Activated CD8-positive, alpha-beta memory T cell treated with anti-CD3 and anti-CD28 coated beads for 36 hours (primary cell): Measurements from ENCODE around the gene TMCO1. TPM values are rescaled to one million over a fixed set of nuclear protein-coding genes. Genes with fewer than 3 reads are reported as not detected.
"Not testable (repeated sequence)": the region's sequence is repeated elsewhere in the genome, so short reads cannot be mapped to it uniquely, and the experiment has no call there.

Source experiments
- CTCF ChIA-PET: fragments of 350-600 bp; sonication (Branson Sonifier 250); formaldehyde crosslinking; loops from one replicate; lab custom pipeline; 2021; ENCODE audit warnings: antibody characterized with exemption; lab: Charles Lee
- POLR2A ChIA-PET: fragments of 350-600 bp; sonication (Branson Sonifier 250); formaldehyde crosslinking; loops from one replicate; lab custom pipeline; 2021; ENCODE audit warnings: antibody characterized with exemption; lab: Charles Lee
- total RNA-seq, 2 experiments: library from RNA; stranded (reverse); gene quantifications; one replicate each; pipeline ENCODE4 v1.2.3, GENCODE V29; 2021

Gene TMCO1
- total RNA-seq, 2 experiments from 2014 or later = 93.7 to 102 TPM

DNA sequence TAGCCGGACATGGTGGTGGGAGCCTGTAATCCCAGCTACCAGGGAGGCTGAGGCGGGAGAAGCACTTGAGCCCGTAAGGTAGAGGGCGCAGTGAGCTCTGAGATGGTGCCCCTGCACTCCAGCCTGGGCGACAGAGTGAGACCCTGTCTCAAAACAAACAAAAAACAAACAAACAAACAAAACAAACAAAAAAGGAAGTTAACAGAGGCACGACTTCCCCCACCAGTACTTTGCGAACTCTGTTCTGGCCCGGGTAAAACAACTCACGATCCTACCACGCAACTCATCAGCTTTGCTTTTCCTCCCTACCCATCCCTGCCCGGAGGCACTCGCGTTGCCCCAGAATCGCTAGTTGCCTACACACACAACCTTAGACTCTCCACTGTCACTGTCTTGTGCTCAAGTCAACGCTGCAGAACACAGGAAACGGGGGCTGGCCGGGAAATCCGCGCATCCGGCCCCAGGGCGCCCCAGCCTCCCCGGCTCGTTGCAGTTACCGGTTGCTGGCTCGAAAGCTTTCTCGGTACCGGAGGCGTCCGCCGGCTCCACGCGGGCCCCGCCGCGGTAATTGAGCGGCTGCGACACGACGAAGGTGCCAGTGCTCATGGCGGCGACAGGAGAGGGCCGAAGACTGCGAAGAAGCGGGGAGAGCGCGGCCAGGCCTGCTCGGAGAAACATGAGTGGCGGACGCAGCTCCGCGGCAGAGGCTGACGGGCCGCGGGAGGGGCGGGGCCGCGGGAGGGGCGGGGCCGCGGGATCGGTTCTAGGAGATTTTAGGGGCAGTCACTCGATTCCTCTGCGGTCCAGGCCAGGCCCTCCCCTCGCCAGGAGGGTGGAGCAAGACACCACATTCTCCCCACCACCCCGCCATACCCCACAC is 70.5 kb downstream of the TMCO1 start, which contains the start of gene ALDH9A1:
ALDH9A1 (minus strand) TSS at position 682 of the 880 bp plus-strand sequence; CDS start at position 678, 4 bp downstream.
- ChIA-PET POLR2A (interaction anchor here (0.7 to 1.8 kb wide), 4 partner anchors 68 to 131 kb away, joined by 4 to 7 read pairs (median 6); partner anchors contain the start of gene TMCO1), CTCF (interaction anchor here (1.1 to 2.4 kb wide), 5 partner anchors 12 to 216 kb away, joined by 3 to 7 read pairs (median 3); no protein-coding TSS in a partner anchor)

DNA sequence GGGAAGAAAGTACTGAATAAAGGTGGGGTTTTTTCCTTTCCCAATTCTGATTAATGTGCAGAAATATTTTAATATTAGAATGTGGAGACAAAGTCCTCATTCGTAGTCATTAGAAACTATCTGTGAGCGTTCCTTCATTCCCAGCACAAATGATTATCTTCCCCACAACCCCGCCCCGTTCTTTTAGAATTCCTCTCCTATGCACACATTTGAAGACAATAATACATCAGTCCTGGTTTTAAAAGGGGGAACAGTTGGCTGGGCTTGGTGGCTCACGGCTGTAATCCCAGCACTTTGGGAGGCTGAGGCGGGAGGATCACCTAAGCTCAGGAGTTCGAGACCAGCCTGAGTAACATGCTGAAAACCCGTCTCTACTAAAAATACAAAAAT is 71.2 kb downstream of the TMCO1 start:
- ChIA-PET CTCF (interaction anchor here (1.1 to 2.4 kb wide), 5 partner anchors 11 to 216 kb away, joined by 3 to 7 read pairs (median 3); no protein-coding TSS in a partner anchor), POLR2A (interaction anchor here (1.6 to 1.8 kb wide), 3 partner anchors 71 to 131 kb away, joined by 5 to 7 read pairs (median 6); partner anchors contain the start of gene TMCO1)

- CTCF ChIA-PET = interaction anchor here (1.9 to 2.4 kb wide), 2 partner anchors 97 to 217 kb away, joined by 6 to 7 read pairs; no protein-coding TSS in a partner anchor
- POLR2A ChIA-PET = no interaction called here
Observed at GRCh38 chr1:165696625-165697100, 72.0 kb downstream of the TMCO1 start.

GRCh38 chr1:165695031-165695430 is 73.6 kb downstream of the TMCO1 start:
- ChIA-PET POLR2A (no interaction called here), CTCF (no interaction called here)

DNA sequence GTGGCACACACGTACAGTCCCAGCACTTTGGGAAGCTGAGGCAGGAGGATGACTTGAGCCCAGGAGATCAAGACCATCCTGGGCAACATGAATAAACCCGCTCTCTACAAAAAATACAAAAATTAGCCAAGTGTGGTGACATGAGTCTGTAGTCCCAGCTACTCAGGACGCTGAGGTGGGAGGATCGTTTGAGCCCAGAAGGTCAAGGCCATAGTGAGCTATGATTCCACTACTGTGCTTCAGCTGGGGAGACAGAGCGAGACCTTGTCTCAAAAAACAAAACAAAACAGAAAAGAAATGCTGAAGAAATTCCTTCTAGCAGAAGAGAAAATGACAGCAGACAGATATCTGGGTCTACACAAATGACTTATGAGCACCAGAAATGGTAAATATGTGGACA is 80.6 kb downstream of the TMCO1 start:
- POLR2A ChIA-PET = no interaction called here
- CTCF ChIA-PET = no interaction called here

DNA sequence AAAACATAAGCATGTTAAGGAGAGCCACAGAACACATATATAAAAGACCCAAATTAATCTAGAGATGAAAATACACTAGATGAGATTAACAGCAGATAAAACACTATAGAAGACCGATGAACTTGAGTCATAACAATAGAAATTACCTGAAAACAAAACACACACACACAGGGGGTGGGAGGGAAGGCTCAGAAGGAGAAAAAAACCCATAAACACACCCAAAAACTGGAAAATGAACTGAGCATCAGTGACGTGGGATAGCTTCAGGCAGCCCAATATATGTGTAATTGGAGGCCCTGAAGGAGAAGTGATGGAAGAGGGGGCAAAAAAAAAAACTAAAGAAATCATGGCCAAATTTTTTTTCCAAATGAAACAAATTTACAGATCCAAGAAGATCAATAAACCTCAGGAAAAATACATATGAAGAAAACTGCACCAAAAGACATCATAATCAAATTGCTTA is 81.7 kb downstream of the TMCO1 start:
- CTCF ChIA-PET = interaction anchor here (0.8 to 1.4 kb wide), 2 partner anchors 9 to 11 kb away, joined by 3 to 4 read pairs; partner anchors contain the start of gene ALDH9A1
- POLR2A ChIA-PET = no interaction called here

DNA sequence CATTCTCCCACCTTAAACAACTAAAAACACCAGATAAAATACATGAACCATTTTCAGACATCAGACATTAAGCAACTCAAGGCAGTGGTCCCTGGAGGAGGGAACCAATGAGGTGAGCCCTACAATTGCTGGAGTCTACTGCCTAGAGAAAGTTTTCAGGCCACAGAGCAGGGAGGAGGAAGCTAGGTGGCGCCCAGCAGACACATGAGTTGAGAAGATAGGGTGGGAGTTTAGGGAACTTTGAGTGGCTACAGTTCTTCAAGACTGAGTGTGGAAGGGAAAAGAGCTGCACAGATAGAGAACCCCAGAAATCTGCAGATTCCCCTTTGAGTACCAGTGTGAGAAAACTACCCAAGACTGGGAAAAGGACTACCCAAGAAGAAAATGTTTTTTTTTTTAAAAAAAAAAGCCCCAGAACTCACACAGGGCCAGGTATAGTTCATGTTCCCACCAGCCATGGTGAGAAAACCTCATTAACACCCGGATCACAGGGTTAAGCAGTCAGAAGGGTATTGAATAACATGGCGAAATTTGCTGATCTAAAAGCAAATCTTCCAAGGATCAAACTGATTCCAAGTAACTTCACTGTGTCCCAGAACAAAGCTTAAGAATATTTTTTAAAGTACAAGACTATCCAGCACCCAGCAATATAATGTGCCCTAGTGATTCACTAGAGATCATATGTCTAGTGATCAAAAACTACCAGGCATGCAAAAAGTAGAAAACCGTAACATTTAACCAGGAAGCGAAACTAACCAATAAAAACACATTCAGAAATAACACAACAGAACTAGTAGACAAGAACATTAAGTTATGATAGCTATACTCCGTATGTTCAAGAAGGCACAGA is 82.3 kb downstream of the TMCO1 start:
- POLR2A ChIA-PET = no interaction called here

GRCh38 chr1:165683848-165684485 is 84.7 kb downstream of the TMCO1 start:
- CTCF ChIA-PET = no interaction called here
- POLR2A ChIA-PET = no interaction called here

More for the DNA sequence above, 82.3 kb downstream of the TMCO1 start:
- CTCF ChIA-PET = interaction anchor here (0.8 to 1.4 kb wide), 2 partner anchors 9 to 12 kb away, joined by 3 to 4 read pairs; partner anchors contain the start of gene ALDH9A1

- POLR2A ChIA-PET = interaction anchor here (0.7 kb wide), 1 partner anchor 10 kb away, joined by 3 read pairs; no protein-coding TSS in a partner anchor
Observed at GRCh38 chr1:165680773-165681172, 87.9 kb downstream of the TMCO1 start.

GRCh38 chr1:165680303-165680702 is 88.4 kb downstream of the TMCO1 start:
- POLR2A ChIA-PET = no interaction called here
- CTCF ChIA-PET = no interaction called here

More at GRCh38 chr1:165680773-165681172, 87.9 kb downstream of the TMCO1 start:
- CTCF ChIA-PET = not testable (repeated sequence)

DNA sequence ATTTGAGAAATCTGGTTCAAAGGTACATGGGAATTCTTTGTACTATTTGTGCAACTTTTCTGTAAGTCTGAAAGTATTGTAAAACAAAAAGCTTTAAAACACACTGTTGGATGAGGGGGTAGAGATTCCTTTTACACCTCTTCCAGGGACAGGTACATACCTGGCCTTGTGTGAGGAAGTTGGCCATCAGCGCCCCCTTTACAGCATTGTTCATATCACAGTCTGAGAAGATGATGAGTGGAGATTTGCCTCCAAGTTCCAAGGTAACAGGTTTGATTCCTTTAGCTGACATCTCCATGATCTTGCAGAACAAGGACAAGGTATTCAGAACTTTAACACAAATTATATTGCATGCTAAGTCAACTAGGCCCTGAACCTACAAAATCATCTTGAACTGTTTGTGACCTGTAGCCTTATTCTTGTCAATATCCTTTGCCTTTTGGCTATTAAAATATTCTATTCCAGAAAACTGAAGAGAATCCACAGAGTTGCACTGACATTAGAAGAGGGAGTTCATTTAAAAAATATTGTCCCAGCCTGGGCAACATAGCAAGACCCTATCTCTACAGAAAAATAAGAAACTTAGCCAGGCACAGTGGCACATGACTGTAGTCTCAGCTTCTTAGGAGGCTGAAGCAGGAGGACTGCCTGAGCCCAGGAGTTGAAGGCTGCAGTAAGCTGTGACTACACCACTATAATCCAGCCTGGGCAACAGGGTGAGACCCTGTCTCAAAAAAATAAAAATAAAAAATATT is 89.2 kb downstream of the TMCO1 start:
- CTCF ChIA-PET = no interaction called here
- POLR2A ChIA-PET = no interaction called here

GRCh38 chr1:165678509-165678908 is 90.2 kb downstream of the TMCO1 start:
- ChIA-PET CTCF (no interaction called here), POLR2A (no interaction called here)

Other genes starting within 250 kb of the TMCO1 start
- gene LRRC52, start 224.9 kb downstream of the TMCO1 start, total RNA-seq = not detected
- gene MGST3, start 137.6 kb downstream of the TMCO1 start, total RNA-seq = 10 to 100 TPM; 47.9 to 49.0 TPM
- gene ALDH9A1, start 70.3 kb downstream of the TMCO1 start, total RNA-seq = 10 to 100 TPM; 40.3 to 40.7 TPM
- gene UCK2, start 58.7 kb upstream of the TMCO1 start, total RNA-seq = 100 to 1,000 TPM; 108 to 116 TPM